ENCODE data around the gene STARD9. TPM values are rescaled to one million over a fixed set of nuclear protein-coding genes. Genes with fewer than 3 reads are reported as not detected.

STARD9 gene
- total RNA-seq, 1 experiment from 2014 or later = 5.0 TPM

GRCh38 chr15:42681119-42681518, 105.7 kb downstream of the STARD9 start:
- DNase-seq (ENCODE audit: low read depth, low spot score) (no peak), ATAC-seq (no peak)
- no peak overlapping the region for H3K9ac ChIP-seq (ENCODE audit: low read length)
- peaks cover 0 to 10% of the 10 kb centered on the region in 2 experiments; a peak in 2 of 4 replicates for H3K4me1 ChIP-seq (ENCODE audit: control insufficient read depth in 1 of 2, insufficient read depth in 2 of 2, low read length in 2 of 2)
- no peak overlapping the region for H3K27ac ChIP-seq (ENCODE audit: low read depth, low read length)
- RAD21 ChIA-PET (ENCODE audit: low non-redundant PET in 1 of 2, low total read pairs in 2 of 2, uncharacterized antibody in 2 of 2, unreplicated experiment in 2 of 2) = no interaction called here
- TF ChIP-seq TCF7L2 (IDR thresholded peaks at IDR 0.05; ENCODE audit: borderline replicate concordance, extremely low read depth, insufficient read depth, insufficient read length) (no peak), FOSL1 (IDR thresholded peaks at IDR 0.05; ENCODE audit: low read depth) (no peak), ZFX (IDR thresholded peaks at IDR 0.05) (no peak), ZNF274 (IDR thresholded peaks at IDR 0.05; ENCODE audit: low read depth, low read length) (no peak), RAD21 (IDR thresholded peaks at IDR 0.05; ENCODE audit: low read depth) (no peak), CEBPB (IDR thresholded peaks at IDR 0.05; ENCODE audit: low read depth) (no peak), SP1 (IDR thresholded peaks at IDR 0.05; ENCODE audit: low read depth) (no peak), EZH2phosphoT487 (IDR thresholded peaks at IDR 0.05; ENCODE audit: borderline replicate concordance) (no peak), ELF1 (IDR thresholded peaks at IDR 0.05; ENCODE audit: borderline replicate concordance, low read depth) (no peak), EZH2 (IDR thresholded peaks at IDR 0.05) (no peak), POLR2A (IDR thresholded peaks at IDR 0.05; ENCODE audit: borderline replicate concordance, extremely low read depth, insufficient read depth, insufficient read length) (no peak), POLR2AphosphoS5 (IDR thresholded peaks at IDR 0.05; ENCODE audit: low read depth, low read length) (no peak), EGR1 (IDR thresholded peaks at IDR 0.05; ENCODE audit: low read depth) (no peak), SRF (IDR thresholded peaks at IDR 0.05; ENCODE audit: low read depth) (no peak), ATF3 (IDR thresholded peaks at IDR 0.05) (no peak)
- TF ChIP-seq, protein P1, sequence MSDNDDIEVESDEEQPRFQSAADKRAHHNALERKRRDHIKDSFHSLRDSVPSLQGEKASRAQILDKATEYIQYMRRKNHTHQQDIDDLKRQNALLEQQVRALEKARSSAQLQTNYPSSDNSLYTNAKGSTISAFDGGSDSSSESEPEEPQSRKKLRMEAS (IDR thresholded peaks at IDR 0.05) = no peak
- no peak overlapping the region for H2AFZ ChIP-seq (ENCODE audit: low read depth, low read length, poor library complexity, severe bottlenecking)
- CTCF ChIA-PET = no interaction called here
- H3K4me2 ChIP-seq (ENCODE audit: low read length) = no peak overlapping the region
- no peaks in the 10 kb centered on the region for H3K27me3 ChIP-seq (ENCODE audit: insufficient read depth, low read length)
- H3K79me2 ChIP-seq (ENCODE audit: insufficient read depth, low read length) = no peaks in the 10 kb centered on the region
- no peaks in the 10 kb centered on the region for H4K20me1 ChIP-seq (ENCODE audit: insufficient read depth)
- H3K4me3 ChIP-seq (replicated peaks in 1 of 2; ENCODE audit: low read depth in 1 of 2, low read length in 2 of 2) = no peak overlapping the region
- no TSS peak for BruUV-seq (replicated peaks)
- POLR2A ChIA-PET = no interaction called here
- no peaks in the 10 kb centered on the region for H3K9me3 ChIP-seq (ENCODE audit: control insufficient read depth in 1 of 2, insufficient read depth in 1 of 2, low read depth in 1 of 2, low read length in 2 of 2)
- intact Hi-C loops (cut with micrococcal nuclease) = no loop called here
- no peaks in the 10 kb centered on the region for H3K9me2 ChIP-seq (ENCODE audit: insufficient read depth)
- H3K36me3 ChIP-seq (ENCODE audit: control insufficient read depth in 1 of 2, insufficient read depth in 2 of 2, low read length in 2 of 2) = peaks cover 2 to 4% of the 10 kb centered on the region in 2 experiments; a peak in 1 of 4 replicates
